ENCODE data around the gene SERGEF. TPM values are rescaled to one million over a fixed set of nuclear protein-coding genes. Genes with fewer than 3 reads are reported as not detected.

Gene SERGEF
- total and polyA plus RNA-seq, 2 of the 4 experiments (the other 2 are of a cell fraction): 12.2 to 18.1 TPM

- H3K18ac ChIP-seq (ENCODE audit: low read depth, low read length): no peak overlapping the region
- no peak overlapping the region for H4K5ac ChIP-seq (ENCODE audit: low read depth, low read length)
- no peak overlapping the region for H4K91ac ChIP-seq (ENCODE audit: insufficient read depth, low read depth, low read length)
- in situ Hi-C loops (cut with MboI; ENCODE audit: low sequenced_read_pairs) (no loop called here), dilution Hi-C loops (cut with HindIII; ENCODE audit: low sequenced_read_pairs, unreplicated experiment) (no loop called here), intact Hi-C loops (cut with micrococcal nuclease) (no loop called here)
- H3K4ac ChIP-seq (ENCODE audit: low read depth, low read length): no peak overlapping the region
- H3K36me3 ChIP-seq (ENCODE audit: control insufficient read depth, insufficient read depth, low read length): peaks cover 5% of the 10 kb centered on the region
- TF ChIP-seq RCOR1 (IDR thresholded peaks at IDR 0.05; ENCODE audit: insufficient replicate concordance, low read length) (no peak), CHD1 (IDR thresholded peaks at IDR 0.05; ENCODE audit: low read depth, low read length) (no peak), ELK1 (IDR thresholded peaks at IDR 0.05; ENCODE audit: borderline replicate concordance, low read depth, low read length) (no peak), RAD21 (IDR thresholded peaks at IDR 0.05; ENCODE audit: low read length) (no peak), SMC3 (IDR thresholded peaks at IDR 0.05; ENCODE audit: low read depth, low read length) (no peak), USF2 (IDR thresholded peaks at IDR 0.05; ENCODE audit: low read depth, low read length) (no peak), NFE2L2 (IDR thresholded peaks at IDR 0.05; ENCODE audit: low read depth, low read length) (no peak), MAFK (IDR thresholded peaks at IDR 0.05; ENCODE audit: low read depth, low read length) (no peak), POLR2A (IDR thresholded peaks at IDR 0.05; ENCODE audit: low read depth, low read length) (no peak)
- no peak overlapping the region for H3K4me3 ChIP-seq (ENCODE audit: insufficient read depth, low read depth, low read length)
- DNase-seq (no peak), ATAC-seq (ENCODE audit: low read depth) (no peak)
- H3K23ac ChIP-seq (ENCODE audit: low read depth, low read length): no peak overlapping the region
- H2AK5ac ChIP-seq (ENCODE audit: low read depth, low read length): no peak overlapping the region
- BruUV-seq (replicated peaks): no TSS peak
- H3K4me2 ChIP-seq (ENCODE audit: low read depth, low read length): no peak overlapping the region
- no peak overlapping the region for H4K8ac ChIP-seq (ENCODE audit: low read depth in 2 of 2, low read length in 2 of 2)
- WGBS, 2 experiments (ENCODE audit: extremely low coverage in 2 of 2, insufficient read length in 1 of 2): 78% methylated on average over 3 of the region's 4 CpGs; no CpG with 5 or more reads in 1 of the 2 experiments
- H2BK15ac ChIP-seq (ENCODE audit: low read depth, low read length): no peak overlapping the region
- no peak overlapping the region for H3K56ac ChIP-seq (ENCODE audit: extremely low read depth, insufficient read depth, low read length)
- ChIA-PET POLR2A (ENCODE audit: unreplicated experiment) (no interaction called here), CTCF (no interaction called here)
- no peaks in the 10 kb centered on the region; the same call in 1 of the 2 replicates for H3K4me1 ChIP-seq (ENCODE audit: control insufficient read depth, insufficient read depth, low read length)
- no peaks in the 10 kb centered on the region for H3K27me3 ChIP-seq (ENCODE audit: control insufficient read depth, insufficient read depth, low read length)
- no peak overlapping the region for H2BK20ac ChIP-seq (ENCODE audit: low read depth, low read length)
- H2BK120ac ChIP-seq (ENCODE audit: low read depth, low read length): no peak overlapping the region
- H4K20me1 ChIP-seq (ENCODE audit: insufficient read depth, low read length): no peaks in the 10 kb centered on the region
- no peak overlapping the region for H3K9ac ChIP-seq (ENCODE audit: low read depth, low read length)
- no peak overlapping the region for H2AFZ ChIP-seq (replicated peaks; ENCODE audit: low read length, poor library complexity)
- peaks cover 0 to 1% of the 10 kb centered on the region in 2 experiments; a peak in 1 of 4 replicates for H3K79me1 ChIP-seq (ENCODE audit: low read depth in 1 of 2, low read length in 2 of 2)
- H2AK9ac ChIP-seq (replicated peaks; ENCODE audit: low read depth, low read length, poor library complexity): no peak overlapping the region
- no peak overlapping the region for H3K14ac ChIP-seq (replicated peaks; ENCODE audit: low read depth, low read length)
- no peaks in the 10 kb centered on the region for H3K9me3 ChIP-seq (ENCODE audit: control insufficient read depth, insufficient read depth, low read length)
- H3K9me1 ChIP-seq (ENCODE audit: insufficient read depth, low read length): no peaks in the 10 kb centered on the region
- no peak overlapping the region for H2BK5ac ChIP-seq (ENCODE audit: low read depth, low read length, poor library complexity, severe bottlenecking)
- no peak overlapping the region for H3K27ac ChIP-seq (ENCODE audit: insufficient read depth, low read length)
Observed at GRCh38 chr11:18005376-18006129, 7.3 kb downstream of the SERGEF start.

Measured in IMR-90 (cell line).